ENCODE measurements around the gene OTUB1. TPM values are rescaled to one million over a fixed set of nuclear protein-coding genes. Genes with fewer than 3 reads are reported as not detected.

OTUB1 gene
- total and polyA plus RNA-seq, 2 of the 13 experiments (the other 11 are each of a cell fraction or from before 2014, with no cell fraction given) = 58.8 to 130 TPM

DNA sequence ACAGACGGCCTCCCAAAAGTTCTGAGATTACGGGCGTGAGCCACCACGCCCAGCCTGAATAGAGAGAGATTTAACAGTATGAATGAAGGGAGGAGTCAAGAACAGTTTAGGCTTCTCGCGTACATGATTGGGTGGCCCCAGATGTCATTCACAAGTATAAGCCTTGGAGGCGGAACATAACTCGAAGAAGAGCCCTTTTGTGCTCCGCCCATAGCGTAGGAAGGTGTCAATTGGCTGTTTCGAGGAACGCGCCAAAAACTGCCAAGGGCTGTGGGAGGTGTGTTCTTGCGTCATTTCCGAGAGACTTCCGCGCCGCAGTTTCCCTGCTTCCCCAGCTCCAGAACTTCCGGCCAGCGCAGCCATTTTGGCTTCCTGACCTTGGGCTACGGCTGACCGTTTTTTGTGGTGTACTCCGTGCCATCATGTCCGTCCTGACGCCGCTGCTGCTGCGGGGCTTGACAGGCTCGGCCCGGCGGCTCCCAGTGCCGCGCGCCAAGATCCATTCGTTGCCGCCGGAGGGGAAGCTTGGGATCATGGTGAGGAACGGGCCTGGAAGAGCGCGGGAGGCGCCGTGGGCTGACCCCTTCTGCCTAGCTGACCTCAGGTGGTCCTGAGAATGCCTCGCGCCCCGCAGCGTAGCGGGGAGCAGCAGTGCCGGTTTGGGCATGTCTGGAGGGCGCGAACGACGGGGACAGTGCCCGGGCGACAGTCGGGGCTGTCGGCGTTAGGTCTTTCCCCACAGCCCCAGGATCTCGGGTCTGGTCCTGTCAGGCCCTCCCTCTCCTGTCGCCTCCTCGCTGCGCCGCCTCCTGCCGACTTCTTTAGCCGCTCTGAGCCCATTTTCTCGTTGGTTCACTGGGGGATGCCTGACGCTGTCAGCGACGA is 11.7 kb upstream of the OTUB1 start, which contains the start of gene COX8A (continued):
- TF ChIP-seq, protein P1, sequence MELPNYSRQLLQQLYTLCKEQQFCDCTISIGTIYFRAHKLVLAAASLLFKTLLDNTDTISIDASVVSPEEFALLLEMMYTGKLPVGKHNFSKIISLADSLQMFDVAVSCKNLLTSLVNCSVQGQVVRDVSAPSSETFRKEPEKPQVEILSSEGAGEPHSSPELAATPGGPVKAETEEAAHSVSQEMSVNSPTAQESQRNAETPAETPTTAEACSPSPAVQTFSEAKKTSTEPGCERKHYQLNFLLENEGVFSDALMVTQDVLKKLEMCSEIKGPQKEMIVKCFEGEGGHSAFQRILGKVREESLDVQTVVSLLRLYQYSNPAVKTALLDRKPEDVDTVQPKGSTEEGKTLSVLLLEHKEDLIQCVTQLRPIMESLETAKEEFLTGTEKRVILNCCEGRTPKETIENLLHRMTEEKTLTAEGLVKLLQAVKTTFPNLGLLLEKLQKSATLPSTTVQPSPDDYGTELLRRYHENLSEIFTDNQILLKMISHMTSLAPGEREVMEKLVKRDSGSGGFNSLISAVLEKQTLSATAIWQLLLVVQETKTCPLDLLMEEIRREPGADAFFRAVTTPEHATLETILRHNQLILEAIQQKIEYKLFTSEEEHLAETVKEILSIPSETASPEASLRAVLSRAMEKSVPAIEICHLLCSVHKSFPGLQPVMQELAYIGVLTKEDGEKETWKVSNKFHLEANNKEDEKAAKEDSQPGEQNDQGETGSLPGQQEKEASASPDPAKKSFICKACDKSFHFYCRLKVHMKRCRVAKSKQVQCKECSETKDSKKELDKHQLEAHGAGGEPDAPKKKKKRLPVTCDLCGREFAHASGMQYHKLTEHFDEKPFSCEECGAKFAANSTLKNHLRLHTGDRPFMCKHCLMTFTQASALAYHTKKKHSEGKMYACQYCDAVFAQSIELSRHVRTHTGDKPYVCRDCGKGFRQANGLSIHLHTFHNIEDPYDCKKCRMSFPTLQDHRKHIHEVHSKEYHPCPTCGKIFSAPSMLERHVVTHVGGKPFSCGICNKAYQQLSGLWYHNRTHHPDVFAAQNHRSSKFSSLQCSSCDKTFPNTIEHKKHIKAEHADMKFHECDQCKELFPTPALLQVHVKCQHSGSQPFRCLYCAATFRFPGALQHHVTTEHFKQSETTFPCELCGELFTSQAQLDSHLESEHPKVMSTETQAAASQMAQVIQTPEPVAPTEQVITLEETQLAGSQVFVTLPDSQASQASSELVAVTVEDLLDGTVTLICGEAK (IDR thresholded peaks at IDR 0.05) = peak; percentile 64
- TF ChIP-seq, protein P1 (CRISPR knock-in tag; IDR thresholded peaks at IDR 0.05) = peak; percentile 87
- TF ChIP-seq SP5 (CRISPR knock-in tag; IDR thresholded peaks at IDR 0.05; ENCODE audit: borderline replicate concordance, low read depth) (peak; percentile 54; the same call in 1 of the 2 replicates), SIN3B (IDR thresholded peaks at IDR 0.05; ENCODE audit: low read length) (no peak), FOSL1 (CRISPR knock-in tag; IDR thresholded peaks at IDR 0.05; ENCODE audit: borderline replicate concordance) (0 out of 2 replicates have a peak, but pooled peaks have one; percentile 5), RORA (CRISPR knock-in tag; IDR thresholded peaks at IDR 0.05) (no peak), AGO2 (optimal IDR thresholded peaks at IDR 0.05; ENCODE audit: low read depth, low read length) (peak; percentile 85), ZC3H13 (CRISPR knock-in tag; IDR thresholded peaks at IDR 0.05) (peak; percentile 78; the same call in 1 of the 2 replicates), SMAD9 (CRISPR knock-in tag; IDR thresholded peaks at IDR 0.05) (peak; percentile 96; the same call in 1 of the 2 replicates), FOXK1 (CRISPR knock-in tag; IDR thresholded peaks at IDR 0.05; ENCODE audit: borderline replicate concordance, low read depth) (peak; percentile 60; the same call in 1 of the 2 replicates), ZNF772 (CRISPR knock-in tag; IDR thresholded peaks at IDR 0.05) (peak; percentile 48; the same call in 1 of the 2 replicates), MED1 (CRISPR knock-in tag; IDR thresholded peaks at IDR 0.05) (peak; percentile 61), TBX2 (CRISPR knock-in tag; IDR thresholded peaks at IDR 0.05; ENCODE audit: borderline replicate concordance) (peak; percentile 66), KDM2A (CRISPR knock-in tag; IDR thresholded peaks at IDR 0.05; ENCODE audit: borderline replicate concordance, low read depth) (peak; percentile 89), ZFP36L1 (CRISPR knock-in tag; IDR thresholded peaks at IDR 0.05) (peak; percentile 71; the same call in 1 of the 2 replicates), SNRNP70 (IDR thresholded peaks at IDR 0.05; ENCODE audit: low read depth, low read length) (no peak)
- TF ChIP-seq, protein P2, sequence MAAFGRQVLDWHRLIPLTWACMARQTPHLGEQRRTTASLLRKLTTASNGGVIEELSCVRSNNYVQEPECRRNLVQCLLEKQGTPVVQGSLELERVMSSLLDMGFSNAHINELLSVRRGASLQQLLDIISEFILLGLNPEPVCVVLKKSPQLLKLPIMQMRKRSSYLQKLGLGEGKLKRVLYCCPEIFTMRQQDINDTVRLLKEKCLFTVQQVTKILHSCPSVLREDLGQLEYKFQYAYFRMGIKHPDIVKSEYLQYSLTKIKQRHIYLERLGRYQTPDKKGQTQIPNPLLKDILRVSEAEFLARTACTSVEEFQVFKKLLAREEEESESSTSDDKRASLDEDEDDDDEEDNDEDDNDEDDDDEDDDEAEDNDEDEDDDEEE (CRISPR knock-in tag; IDR thresholded peaks at IDR 0.05) = 0 out of 2 replicates have a peak, but pooled peaks have one; percentile 76
